Right renal pelvis (tissue), 4 donors: ENCODE results near the gene NUCKS1. TPM values are rescaled to one million over a fixed set of nuclear protein-coding genes. Genes with fewer than 3 reads are reported as not detected.

ENCODE experiments used
- DNase-seq, 4 donors: peaks; one replicate each; pipeline ENCODE4 v3.0.0-alpha.2; 2013; ENCODE audit warnings: low read depth in 4 of 4, low spot score in 3 of 4, missing footprints in 1 of 4
- polyA plus RNA-seq, 4 donors: library from polyadenylated mRNA; unstranded; fragments of 120-200 nt; gene quantifications; one replicate each; pipeline ENCODE4 v1.2.1, GENCODE V29; 2013; ENCODE audit not compliant: insufficient read length in 4 of 4

NUCKS1 gene
- polyA plus RNA-seq, 4 donors = 327 to 402 (median 367) TPM

DNA sequence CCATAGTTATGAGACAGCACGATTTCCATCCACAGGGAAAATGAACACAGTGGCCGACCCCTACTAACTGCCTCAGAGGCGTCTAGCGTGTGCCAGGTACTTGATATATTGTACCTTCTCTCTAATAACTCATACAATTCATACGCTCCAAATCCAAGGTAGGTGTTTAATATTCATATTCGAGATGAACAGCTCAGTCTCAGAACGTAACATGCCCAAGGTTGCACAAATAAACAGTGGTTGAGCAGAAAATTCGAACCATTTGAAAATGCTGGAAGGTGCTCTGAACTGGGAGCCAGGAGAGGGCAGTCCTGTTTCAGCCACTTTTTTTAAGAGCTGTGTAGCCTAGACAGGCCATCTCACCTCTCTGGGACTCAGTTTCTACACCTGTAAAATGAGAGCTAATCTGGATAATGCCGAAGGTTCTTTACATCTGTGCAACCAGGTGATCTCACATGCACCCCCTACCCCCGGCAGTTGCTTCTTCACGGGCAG lies 77.5 kb downstream of the NUCKS1 start:
- no peak for DNase-seq

- DNase-seq = no peak
Observed at GRCh38 chr1:205670611-205671430, 79.2 kb downstream of the NUCKS1 start.

DNA sequence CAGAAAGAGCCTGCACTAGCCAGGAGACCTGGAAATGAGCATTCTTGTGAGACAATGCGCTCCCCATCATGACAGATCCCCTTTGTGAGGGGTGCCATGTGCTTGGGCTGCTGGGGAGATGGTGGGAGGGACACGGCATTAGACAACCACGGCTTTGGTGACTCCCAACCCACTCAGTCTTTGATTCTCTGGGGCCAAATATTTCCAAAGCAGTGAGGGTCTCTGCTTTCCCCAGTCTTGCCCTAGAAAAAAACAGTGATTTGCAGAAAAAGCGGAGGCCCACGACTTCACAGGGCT lies 79.9 kb downstream of the NUCKS1 start:
- no peak for DNase-seq

DNA sequence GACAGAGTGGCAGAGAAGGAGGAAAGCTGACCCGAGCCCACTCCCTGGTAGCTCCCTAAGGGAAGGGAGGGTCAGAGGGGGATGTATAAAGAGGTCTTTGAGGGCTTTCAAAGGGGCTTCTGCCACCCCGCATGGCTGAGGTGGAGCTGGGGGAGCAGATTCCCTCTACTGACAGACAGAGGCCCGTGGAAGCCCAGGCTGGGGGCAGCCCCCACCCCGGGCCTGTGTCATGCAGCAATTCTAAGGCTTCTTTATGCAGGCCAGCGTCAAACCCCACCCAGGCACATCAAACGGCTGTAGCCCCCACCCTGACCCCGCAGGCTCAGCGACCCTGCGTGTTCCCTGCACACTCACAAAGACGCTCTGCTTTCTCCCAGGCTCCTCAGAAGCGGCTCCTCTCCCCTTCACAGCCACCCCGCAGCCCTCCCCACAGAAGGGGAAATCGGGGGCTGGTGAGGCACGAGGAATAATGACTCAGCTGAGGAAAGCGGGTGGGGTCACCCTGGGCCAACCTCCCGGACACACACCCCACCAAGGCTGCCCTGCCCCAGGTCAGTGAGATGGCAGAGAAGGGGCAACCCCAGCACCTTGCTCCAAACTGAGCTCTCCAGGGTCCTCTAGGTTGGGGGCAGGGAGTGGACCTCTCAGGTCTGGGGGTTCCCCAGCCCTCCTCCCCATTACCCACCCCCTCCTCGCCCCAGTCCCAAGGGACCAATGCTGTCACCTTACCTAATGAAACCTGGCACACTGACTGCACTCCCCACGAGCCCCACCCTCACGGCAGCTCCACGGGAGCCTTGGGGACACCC lies 80.4 kb downstream of the NUCKS1 start:
- DNase-seq = no peak

- no peak for DNase-seq
Observed at GRCh38 chr1:205668951-205669340, 81.0 kb downstream of the NUCKS1 start.

DNA sequence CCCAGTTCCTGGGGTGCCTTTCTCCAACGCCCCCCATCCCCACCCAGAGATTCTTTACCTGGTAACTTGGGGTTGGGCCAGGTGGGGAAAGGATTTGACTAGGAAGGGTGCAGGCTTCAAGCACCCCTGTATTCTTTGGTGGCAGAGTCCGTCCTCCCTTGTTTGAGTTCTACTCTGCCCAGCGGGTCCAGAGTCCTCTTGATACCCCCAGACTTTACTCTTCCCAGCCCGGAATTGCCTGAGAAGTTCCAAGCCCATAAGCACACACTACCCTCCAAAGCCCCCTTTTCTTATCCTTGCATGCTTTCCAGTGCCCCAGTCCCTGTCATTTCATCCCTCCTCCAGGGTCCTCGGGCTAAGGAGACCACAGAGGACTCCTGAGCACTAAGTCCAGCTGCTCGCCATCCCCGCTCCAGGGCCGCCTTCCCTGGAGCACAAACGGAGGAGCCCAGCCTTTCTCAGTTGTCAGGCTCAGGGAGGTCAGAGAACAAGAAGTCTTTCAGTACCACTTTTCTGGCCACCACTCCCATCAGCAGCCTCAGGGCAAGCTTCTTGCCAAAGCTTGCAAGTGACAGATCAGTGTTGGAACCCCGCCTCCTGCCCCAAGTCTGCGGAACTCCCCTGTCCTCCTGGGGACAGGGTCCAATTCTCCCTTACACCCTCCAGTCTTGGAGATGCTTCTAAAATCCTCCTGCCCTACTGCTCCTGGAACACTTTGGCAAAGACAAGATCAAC lies 81.9 kb downstream of the NUCKS1 start:
- DNase-seq = no peak

DNA sequence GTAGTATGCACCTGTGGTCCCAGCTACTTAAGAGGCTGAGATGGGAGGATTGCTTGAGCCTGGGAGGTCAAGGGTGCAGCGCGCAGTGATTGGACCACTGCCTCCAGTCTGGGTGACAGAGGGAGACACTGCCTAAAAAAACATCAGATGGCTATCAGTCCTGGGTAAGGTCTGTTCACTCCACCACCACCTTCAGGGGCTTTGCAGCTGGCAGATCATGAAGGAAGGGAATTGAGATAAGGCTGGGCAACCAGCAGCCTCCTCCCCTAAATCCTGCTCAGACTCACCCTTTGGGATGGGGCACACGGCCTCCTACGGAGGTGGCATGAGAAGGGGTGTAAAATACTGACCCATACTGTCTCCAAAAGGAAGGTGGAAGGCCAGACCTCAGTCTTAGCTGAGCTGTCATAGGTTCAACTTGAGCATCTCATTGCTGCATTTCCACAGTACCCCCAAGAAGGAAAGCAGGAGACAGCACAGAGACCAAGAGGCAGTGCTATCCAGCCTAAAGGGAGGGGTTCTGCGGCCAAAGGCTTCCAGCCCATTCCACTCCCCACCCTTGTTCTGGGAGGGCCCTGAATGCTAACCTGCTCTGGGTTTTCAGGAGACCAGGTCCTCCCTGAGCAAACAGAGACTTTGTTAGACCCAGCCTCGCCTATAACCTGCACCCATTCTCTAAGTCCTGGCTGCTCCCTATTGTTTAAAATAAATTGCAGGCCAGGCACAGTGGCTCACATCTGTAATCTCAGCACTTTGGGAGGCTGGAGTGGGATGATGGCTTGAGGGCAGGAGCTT lies 83.4 kb downstream of the NUCKS1 start:
- DNase-seq = no peak

DNA sequence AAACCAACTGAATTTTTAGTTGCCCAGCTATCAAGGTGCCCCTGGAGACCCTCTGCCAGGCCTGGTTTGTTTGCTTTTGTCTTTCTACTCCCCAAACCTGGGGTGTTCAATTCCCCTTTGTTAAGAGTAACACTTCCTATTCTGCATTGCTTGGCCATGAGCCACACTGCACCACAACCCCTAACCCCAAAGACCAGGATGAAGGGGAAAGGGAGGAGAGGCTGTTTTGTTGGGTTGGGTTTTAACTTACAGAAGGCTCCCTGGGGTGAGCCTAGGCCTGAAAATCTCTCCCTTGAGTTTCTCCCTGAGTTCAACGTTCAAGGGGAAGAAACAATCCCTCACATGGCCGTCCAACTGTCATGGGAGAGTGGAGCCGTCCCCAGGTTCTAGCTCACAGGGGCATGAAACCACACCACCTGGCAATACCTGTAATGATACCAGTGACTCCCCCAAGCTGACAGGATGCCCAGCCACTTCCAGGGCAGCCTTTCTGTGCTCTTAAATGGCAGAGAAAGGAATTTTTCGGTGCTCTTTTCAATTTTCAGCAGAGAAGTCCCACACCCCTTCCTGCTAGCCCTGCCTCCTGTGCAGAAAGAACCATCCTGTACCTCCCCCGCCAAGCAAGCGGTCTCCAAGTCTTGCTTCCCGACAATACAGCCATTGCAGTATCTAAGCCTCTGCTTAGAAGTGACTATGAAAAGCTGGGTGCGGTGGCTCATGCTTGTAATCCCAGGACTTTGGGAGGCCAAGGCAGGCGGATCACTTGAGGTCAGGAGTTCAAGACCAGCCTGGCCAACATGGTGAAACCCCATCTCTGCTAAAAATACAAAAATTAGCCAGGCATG lies 84.6 kb downstream of the NUCKS1 start:
- DNase-seq = no peak

DNA sequence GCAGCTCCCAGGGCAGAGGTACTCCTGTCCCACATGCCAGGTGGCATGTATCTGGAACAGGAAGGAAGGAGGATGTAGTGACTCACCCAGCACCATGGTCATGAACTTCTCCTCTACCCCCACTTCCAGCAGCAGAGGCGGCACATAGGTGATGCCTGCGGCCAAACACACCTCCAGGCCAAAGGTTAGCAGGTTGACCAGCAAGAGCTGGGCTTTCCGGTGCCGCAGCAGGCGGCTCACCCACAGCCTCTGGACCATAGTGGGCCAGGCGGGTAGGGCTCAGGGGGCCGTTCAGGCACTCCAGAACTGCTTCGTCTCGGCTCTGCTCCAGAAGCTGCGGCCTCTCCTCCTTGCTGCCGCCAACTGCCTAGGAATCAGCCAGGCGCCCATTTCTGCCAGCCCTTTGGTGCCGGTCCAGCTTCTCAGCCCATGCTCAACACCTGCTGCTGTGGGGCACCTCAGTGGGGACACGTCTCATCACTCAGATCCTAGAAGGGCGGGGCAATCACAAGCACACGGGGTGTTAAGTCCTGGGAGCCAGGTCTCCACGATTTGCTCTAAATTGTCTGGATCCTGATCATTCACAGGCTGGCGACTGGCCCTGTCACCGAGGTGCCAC lies 85.5 kb downstream of the NUCKS1 start:
- DNase-seq = no peak

GRCh38 chr1:205663286-205663936 lies 86.6 kb downstream of the NUCKS1 start:
- no peak for DNase-seq

Other genes starting within 250 kb of the NUCKS1 start
- 10 to 100 TPM; 20.1 to 34.5 (median 25.5) TPM for gene CDK18, start 245.5 kb downstream of the NUCKS1 start, polyA plus RNA-seq
- 10 to 100 TPM; 13.4 to 21.5 (median 18.2) TPM for gene ELK4, start 118.2 kb downstream of the NUCKS1 start, polyA plus RNA-seq
- 10 to 100 TPM in 2 of 4 donors, 1 to 10 TPM in 2; 9.3 to 10.1 (median 9.8) TPM for gene SLC45A3, start 69.7 kb downstream of the NUCKS1 start, polyA plus RNA-seq
- 10 to 100 TPM; 27.1 to 37.2 (median 34.1) TPM for gene RAB29, start 25.3 kb upstream of the NUCKS1 start, polyA plus RNA-seq
- 10 to 100 TPM; 30.4 to 35.9 (median 31.7) TPM for gene SLC41A1, start 63.0 kb upstream of the NUCKS1 start, polyA plus RNA-seq
- gene PM20D1, start 100.0 kb upstream of the NUCKS1 start, polyA plus RNA-seq = 1 to 10 TPM in 3 of 4 donors, under 1 TPM in 1; 0.39 to 3.3 (median 1.7) TPM
- under 1 TPM; 0.14 to 0.38 (median 0.31) TPM for gene SLC26A9, start 193.3 kb upstream of the NUCKS1 start, polyA plus RNA-seq